Activated CD4-positive, alpha-beta T cell treated with anti-CD3 and anti-CD28 coated beads, Interleukin-2, amount 10 ng/mL, durations not matched to agents 7 days and 5 days (primary cell): ENCODE data around the gene PRKCI. TPM values are rescaled to one million over a fixed set of nuclear protein-coding genes. Genes with fewer than 3 reads are reported as not detected.
"Not testable (repeated sequence)": the region's sequence is repeated elsewhere in the genome, so short reads cannot be mapped to it uniquely, and the experiment has no call there.

Source experiments
- CTCF ChIA-PET: fragments of 350-600 bp; sonication (Branson Sonifier 250); formaldehyde crosslinking; loops from one replicate; lab custom pipeline; 2021; ENCODE audit warnings: antibody characterized with exemption; lab: Charles Lee
- POLR2A ChIA-PET: fragments of 350-600 bp; sonication (Branson Sonifier 250); formaldehyde crosslinking; loops from one replicate; lab custom pipeline; 2021; ENCODE audit warnings: antibody characterized with exemption; lab: Charles Lee
- DNase-seq: peaks from one replicate; pipeline ENCODE4 v3.0.0-alpha.2; 2020
- H3K27ac Mint-ChIP-seq: one replicate; pipeline ENCODE4 v1.8.0; 2021; ENCODE audit warnings: mild to moderate bottlenecking, moderate library complexity, mixed read lengths
- H3K27me3 Mint-ChIP-seq: one replicate; pipeline ENCODE4 v1.8.0; 2021; ENCODE audit warnings: mixed read lengths
- H3K36me3 Mint-ChIP-seq: one replicate; pipeline ENCODE4 v1.8.0; 2021; ENCODE audit warnings: low read depth, mixed read lengths
- H3K4me1 Mint-ChIP-seq: one replicate; pipeline ENCODE4 v1.8.0; 2021; ENCODE audit warnings: mixed read lengths
- H3K4me3 Mint-ChIP-seq: one replicate; pipeline ENCODE4 v1.8.0; 2021; ENCODE audit warnings: mild to moderate bottlenecking, moderate library complexity, mixed read lengths
- H3K9me3 Mint-ChIP-seq: one replicate; pipeline ENCODE4 v1.8.0; 2021; ENCODE audit warnings: mixed read lengths
- total RNA-seq, 2 experiments: library from RNA; stranded (reverse); gene quantifications; one replicate each; pipeline ENCODE4 v1.2.3, GENCODE V29; 2021

PRKCI gene
- total RNA-seq, 2 experiments from 2014 or later = 24.5 to 26.5 TPM

GRCh38 chr3:170338690-170339340 lies 116.6 kb downstream of the PRKCI start:
- H3K27ac Mint-ChIP-seq = no peak overlapping the region
- no peak for DNase-seq
- H3K4me3 Mint-ChIP-seq = no peak overlapping the region
- ChIA-PET CTCF (interaction anchor here (0.7 kb wide), 1 partner anchor 24 kb away, joined by 4 read pairs; no protein-coding TSS in a partner anchor), POLR2A (no interaction called here)
- no peaks in the 10 kb centered on the region for H3K4me1 Mint-ChIP-seq
- H3K36me3 Mint-ChIP-seq = peaks cover 6% of the 10 kb centered on the region
- no peaks in the 10 kb centered on the region for H3K27me3 Mint-ChIP-seq
- H3K9me3 Mint-ChIP-seq = peaks cover 9% of the 10 kb centered on the region

- H3K4me1 Mint-ChIP-seq = peaks cover 13% of the 10 kb centered on the region
- DNase-seq, H3K4me3 Mint-ChIP-seq, H3K27me3 Mint-ChIP-seq, H3K36me3 Mint-ChIP-seq, H3K9me3 Mint-ChIP-seq, H3K27ac Mint-ChIP-seq, CTCF ChIA-PET, POLR2A ChIA-PET: not testable (repeated sequence)
Measured at GRCh38 chr3:170342273-170342672, 120.0 kb downstream of the PRKCI start.

GRCh38 chr3:170343859-170344258 lies 121.6 kb downstream of the PRKCI start:
- H3K36me3 Mint-ChIP-seq, CTCF ChIA-PET, H3K9me3 Mint-ChIP-seq, POLR2A ChIA-PET, DNase-seq, H3K27ac Mint-ChIP-seq, H3K4me3 Mint-ChIP-seq, H3K27me3 Mint-ChIP-seq: not testable (repeated sequence)
- H3K4me1 Mint-ChIP-seq = peaks cover 13% of the 10 kb centered on the region

GRCh38 chr3:170344971-170345370 lies 122.7 kb downstream of the PRKCI start:
- no peaks in the 10 kb centered on the region for H3K36me3 Mint-ChIP-seq
- no peaks in the 10 kb centered on the region for H3K9me3 Mint-ChIP-seq
- H3K27me3 Mint-ChIP-seq = no peaks in the 10 kb centered on the region
- no peak overlapping the region for H3K4me3 Mint-ChIP-seq
- DNase-seq = no peak
- H3K4me1 Mint-ChIP-seq = peaks cover 15% of the 10 kb centered on the region
- ChIA-PET CTCF (interaction anchor here (1.1 to 1.6 kb wide), 2 partner anchors 12 to 19 kb away, joined by 4 to 6 read pairs; partner anchors contain the start of gene SKIL), POLR2A (no interaction called here)
- H3K27ac Mint-ChIP-seq = no peak overlapping the region

GRCh38 chr3:170346481-170347392 lies 124.5 kb downstream of the PRKCI start:
- no peaks in the 10 kb centered on the region for H3K36me3 Mint-ChIP-seq
- no peaks in the 10 kb centered on the region for H3K9me3 Mint-ChIP-seq
- ChIA-PET CTCF (interaction anchor here (1.6 kb wide), 1 partner anchor 10 kb away, joined by 6 read pairs; the partner anchor contains the start of gene SKIL), POLR2A (no interaction called here)
- no peak overlapping the region for H3K27ac Mint-ChIP-seq
- no peak overlapping the region for H3K4me3 Mint-ChIP-seq
- no peak for DNase-seq
- H3K27me3 Mint-ChIP-seq = no peaks in the 10 kb centered on the region
- peaks cover 21% of the 10 kb centered on the region for H3K4me1 Mint-ChIP-seq

- H3K4me1 Mint-ChIP-seq = peaks cover 16% of the 10 kb centered on the region
Measured at GRCh38 chr3:170350515-170351413, 128.5 kb downstream of the PRKCI start.

GRCh38 chr3:170352936-170353335 lies 130.7 kb downstream of the PRKCI start:
- ChIA-PET POLR2A (no interaction called here), CTCF (interaction anchor here (1.2 kb wide), 1 partner anchor 27 kb away, joined by 3 read pairs; no protein-coding TSS in a partner anchor)
- no peak overlapping the region for H3K27ac Mint-ChIP-seq
- no peaks in the 10 kb centered on the region for H3K9me3 Mint-ChIP-seq
- no peak for DNase-seq
- no peaks in the 10 kb centered on the region for H3K36me3 Mint-ChIP-seq
- H3K4me3 Mint-ChIP-seq = no peak overlapping the region
- H3K27me3 Mint-ChIP-seq = peaks cover 4% of the 10 kb centered on the region
- H3K4me1 Mint-ChIP-seq = peaks cover 23% of the 10 kb centered on the region

More at GRCh38 chr3:170350515-170351413, 128.5 kb downstream of the PRKCI start:
- CTCF ChIA-PET = interaction anchor here (0.6 to 0.9 kb wide), 3 partner anchors 15 to 1845 kb away, joined by 3 to 6 read pairs (median 3); no protein-coding TSS in a partner anchor
- Mint-ChIP-seq H3K27ac (no peak overlapping the region), H3K27me3 (peaks cover 4% of the 10 kb centered on the region), H3K36me3 (no peaks in the 10 kb centered on the region), H3K4me3 (no peak overlapping the region), H3K9me3 (no peaks in the 10 kb centered on the region)
- DNase-seq = no peak
- POLR2A ChIA-PET = no interaction called here

- Mint-ChIP-seq H3K4me1 (peaks cover 26% of the 10 kb centered on the region), H3K36me3 (peaks cover 2% of the 10 kb centered on the region), H3K9me3 (no peaks in the 10 kb centered on the region), H3K27ac (no peak overlapping the region), H3K27me3 (peaks cover 4% of the 10 kb centered on the region), H3K4me3 (no peak overlapping the region)
- ChIA-PET CTCF (no interaction called here), POLR2A (no interaction called here)
- DNase-seq = no peak
Measured at GRCh38 chr3:170353485-170353884, 131.3 kb downstream of the PRKCI start.

- H3K27me3 Mint-ChIP-seq = peaks cover 4% of the 10 kb centered on the region
Measured at GRCh38 chr3:170354760-170355159, 132.5 kb downstream of the PRKCI start.

More at GRCh38 chr3:170354760-170355159, 132.5 kb downstream of the PRKCI start:
- no peak for DNase-seq
- Mint-ChIP-seq H3K9me3 (no peaks in the 10 kb centered on the region), H3K36me3 (peaks cover 11% of the 10 kb centered on the region), H3K27ac (no peak overlapping the region), H3K4me3 (no peak overlapping the region), H3K4me1 (peaks cover 35% of the 10 kb centered on the region)
- ChIA-PET CTCF (no interaction called here), POLR2A (no interaction called here)

Other genes starting within 250 kb of the PRKCI start
- gene GPR160, start 184.4 kb upstream of the PRKCI start, total RNA-seq = 1 to 10 TPM; 6.1 to 6.2 TPM
- gene PHC3, start 40.7 kb upstream of the PRKCI start, total RNA-seq = 100 to 1,000 TPM in 1 of 2 experiments, 10 to 100 TPM in 1; 67.5 to 103 TPM
- gene SKIL, start 135.3 kb downstream of the PRKCI start, total RNA-seq = 10 to 100 TPM; 15.9 to 19.1 TPM
- not detected for gene CLDN11, start 196.4 kb downstream of the PRKCI start, total RNA-seq